ENCODE results near the gene POLR2J2. TPM values are rescaled to one million over a fixed set of nuclear protein-coding genes. Genes with fewer than 3 reads are reported as not detected.
"Not testable (repeated sequence)": the region's sequence is repeated elsewhere in the genome, so short reads cannot be mapped to it uniquely, and the experiment has no call there.

The POLR2J2 gene
- total and polyA plus RNA-seq, 2 experiments from 2014 or later: 5.0 to 32.6 TPM

DNA sequence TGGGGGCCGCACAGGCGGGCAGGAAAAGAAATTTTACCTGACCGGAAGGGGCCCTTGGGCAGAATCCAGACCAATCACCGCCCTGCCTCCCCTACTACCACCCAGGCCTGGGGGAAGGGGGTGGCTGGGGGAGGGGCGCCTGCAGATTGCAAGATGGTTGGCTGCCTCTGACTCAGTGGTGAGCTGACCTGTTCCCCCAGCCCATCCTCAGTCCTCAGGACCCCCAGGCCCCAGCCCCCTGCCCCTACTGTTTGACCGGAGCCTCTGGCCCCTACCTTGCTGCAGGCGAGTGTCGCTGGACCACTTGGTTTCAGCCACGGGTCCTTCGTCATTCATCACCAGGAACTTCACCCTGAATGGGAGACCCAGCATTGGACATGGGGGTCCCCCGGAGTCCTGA is 32.6 kb downstream of the POLR2J2 start:
- H3K27me3 ChIP-seq; H3K9me3 ChIP-seq (ENCODE audit: low read depth); H3K27ac ChIP-seq; H3K36me3 ChIP-seq; DNase-seq (ENCODE audit: low read depth in 1 of 2, low spot score in 1 of 2); H3K4me3 ChIP-seq; H3K4me1 ChIP-seq (ENCODE audit: low read depth): not testable (repeated sequence)

DNA sequence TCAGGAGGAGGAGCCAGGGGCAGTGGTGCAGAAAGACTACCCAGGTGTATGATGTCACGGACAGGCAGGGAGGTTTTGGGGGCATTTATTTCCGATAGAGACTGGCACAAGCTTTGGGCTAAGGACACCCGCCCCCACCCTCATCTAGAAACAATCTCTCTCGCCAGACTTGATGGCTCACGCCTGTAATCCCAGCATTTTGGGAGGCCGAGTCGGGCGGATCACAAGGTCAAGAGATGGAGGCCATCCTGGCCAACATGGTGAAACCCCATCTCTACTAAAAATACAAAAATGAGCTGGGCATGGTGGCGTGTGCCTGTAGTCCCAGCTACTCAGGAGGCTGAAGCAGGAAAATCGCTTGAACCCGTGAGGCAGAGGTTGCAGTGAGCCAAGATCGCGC is 34.5 kb downstream of the POLR2J2 start:
- H3K27ac ChIP-seq; H3K4me1 ChIP-seq (ENCODE audit: low read depth); DNase-seq (ENCODE audit: low read depth in 1 of 2, low spot score in 1 of 2); H3K36me3 ChIP-seq; H3K27me3 ChIP-seq; H3K4me3 ChIP-seq; H3K9me3 ChIP-seq (ENCODE audit: low read depth): not testable (repeated sequence)

DNA sequence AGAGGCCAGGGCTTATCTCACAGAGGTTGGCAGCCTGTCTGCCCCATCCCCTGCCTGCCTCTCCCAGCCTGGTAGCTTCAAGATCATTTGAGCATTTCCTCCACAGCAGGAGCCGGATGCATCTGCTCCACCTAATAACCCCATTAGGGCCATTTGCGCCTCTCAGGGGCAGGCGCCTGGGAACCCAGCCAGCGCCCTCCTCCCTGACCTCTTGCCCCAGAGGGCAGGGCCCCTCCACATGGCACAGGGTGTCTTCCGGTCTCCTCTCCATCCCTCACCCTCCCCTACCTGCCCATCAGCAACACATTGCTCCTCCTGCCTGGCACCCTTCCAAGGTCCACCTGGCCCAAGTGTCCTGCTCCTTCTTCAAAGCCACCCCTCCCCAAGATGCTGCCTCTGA is 36.1 kb downstream of the POLR2J2 start:
- H3K9me3 ChIP-seq (ENCODE audit: low read depth); DNase-seq (ENCODE audit: low read depth in 1 of 2, low spot score in 1 of 2); H3K27ac ChIP-seq; H3K4me1 ChIP-seq (ENCODE audit: low read depth); H3K36me3 ChIP-seq; H3K27me3 ChIP-seq; H3K4me3 ChIP-seq: not testable (repeated sequence)

DNA sequence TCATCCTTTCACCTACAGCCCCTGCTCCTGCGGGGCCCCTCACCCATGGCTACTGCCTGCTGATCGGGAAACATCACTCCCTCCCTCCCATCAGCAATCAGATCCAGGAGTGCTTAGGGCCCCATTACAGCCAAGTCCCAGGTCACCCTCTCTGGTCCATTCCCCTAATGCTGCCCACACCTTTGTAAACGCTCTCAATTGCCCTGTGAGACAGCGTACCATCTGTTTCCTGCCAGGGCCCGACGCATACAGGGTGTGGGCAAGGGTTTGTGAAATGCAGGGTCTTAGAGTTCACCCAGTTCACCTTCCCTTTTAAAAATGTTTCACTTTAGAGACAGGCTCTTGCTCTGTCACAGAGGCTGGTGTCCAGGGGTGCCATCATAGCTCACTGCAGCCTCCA is 37.2 kb downstream of the POLR2J2 start:
- DNase-seq (ENCODE audit: low read depth in 1 of 2, low spot score in 1 of 2); H3K9me3 ChIP-seq (ENCODE audit: low read depth); H3K27ac ChIP-seq; H3K4me3 ChIP-seq; H3K4me1 ChIP-seq (ENCODE audit: low read depth); H3K27me3 ChIP-seq; H3K36me3 ChIP-seq: not testable (repeated sequence)

DNA sequence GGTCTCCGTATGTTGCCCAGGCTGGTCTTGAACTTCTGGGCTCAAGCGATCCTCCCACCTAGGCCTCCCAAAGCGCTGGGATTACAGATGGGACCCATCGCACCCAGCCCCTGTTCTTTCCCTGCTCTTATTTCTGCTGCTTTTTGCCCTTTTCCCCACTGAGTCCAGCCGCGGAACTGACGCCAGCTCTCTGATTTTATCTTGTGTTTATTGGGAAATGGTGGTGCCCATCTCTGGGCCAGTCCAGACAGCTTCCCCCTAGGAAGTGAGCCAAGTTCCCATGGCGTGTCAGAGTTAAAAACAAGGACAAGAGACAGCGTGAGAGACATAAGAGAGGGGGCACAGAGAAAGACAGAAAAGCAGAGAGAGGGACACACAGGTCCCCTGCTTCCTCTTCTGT is 40.8 kb downstream of the POLR2J2 start:
- H3K27me3 ChIP-seq; H3K9me3 ChIP-seq (ENCODE audit: low read depth); DNase-seq (ENCODE audit: low read depth in 1 of 2, low spot score in 1 of 2); H3K4me1 ChIP-seq (ENCODE audit: low read depth); H3K4me3 ChIP-seq; H3K27ac ChIP-seq; H3K36me3 ChIP-seq: not testable (repeated sequence)

DNA sequence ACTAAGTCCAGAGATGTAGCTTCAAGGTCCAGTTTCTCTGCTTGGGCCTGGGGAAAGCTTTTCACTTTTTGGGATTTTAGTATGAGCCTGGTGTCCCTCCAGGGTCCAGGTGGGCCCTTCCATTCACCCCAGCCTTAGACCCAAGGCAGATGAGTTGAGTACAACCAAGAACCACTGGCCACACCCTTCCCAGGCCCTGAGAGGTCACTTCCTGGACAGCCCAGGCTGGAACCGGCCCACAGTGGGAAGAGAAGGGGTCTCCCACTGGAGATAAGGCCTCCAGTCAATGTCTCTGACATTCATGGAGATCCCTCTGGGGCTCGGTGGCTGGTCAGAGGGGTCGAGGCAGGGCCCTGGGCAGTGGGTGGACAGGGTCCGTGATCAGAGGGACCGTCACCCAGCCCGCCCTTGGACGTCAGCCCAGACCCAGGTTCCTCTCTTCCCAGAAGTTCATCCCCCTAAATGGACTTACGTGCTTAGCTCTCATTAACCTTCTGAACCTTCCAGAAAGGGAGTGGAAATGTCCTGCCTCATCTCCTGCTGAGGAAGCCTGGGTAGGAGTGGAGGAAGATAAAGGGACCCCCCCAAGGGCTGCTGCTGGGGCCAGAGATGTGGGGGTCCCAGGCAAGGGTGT is 44.1 kb downstream of the POLR2J2 start:
- not testable (repeated sequence) for H3K4me1 ChIP-seq (ENCODE audit: low read depth); H3K4me3 ChIP-seq; H3K27me3 ChIP-seq; H3K36me3 ChIP-seq; DNase-seq (ENCODE audit: low read depth in 1 of 2, low spot score in 1 of 2); H3K27ac ChIP-seq; H3K9me3 ChIP-seq (ENCODE audit: low read depth)

DNA sequence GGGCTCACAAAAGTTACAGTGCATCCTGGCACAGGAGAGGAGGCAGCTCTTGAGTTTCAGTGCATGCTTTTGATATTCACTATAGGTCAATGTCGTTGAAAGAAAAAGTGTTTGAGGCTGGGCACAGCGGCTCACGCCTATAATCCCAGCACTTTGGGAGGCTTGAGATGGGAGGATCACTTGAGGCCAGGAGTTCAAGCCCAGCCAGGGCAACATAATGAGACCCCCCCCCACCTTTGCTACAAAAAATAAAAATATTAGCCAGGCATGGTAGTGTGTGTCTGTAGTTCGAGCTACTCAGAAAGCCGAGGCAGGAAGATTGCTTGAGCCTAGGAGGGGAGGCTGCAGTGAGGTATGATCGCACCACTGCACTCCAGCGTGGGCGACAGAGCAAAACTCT is 53.3 kb downstream of the POLR2J2 start:
- H3K9me3 ChIP-seq (ENCODE audit: low read depth); H3K27ac ChIP-seq; H3K4me3 ChIP-seq; H3K4me1 ChIP-seq (ENCODE audit: low read depth); H3K27me3 ChIP-seq; DNase-seq (ENCODE audit: low read depth in 1 of 2, low spot score in 1 of 2); H3K36me3 ChIP-seq: not testable (repeated sequence)

DNA sequence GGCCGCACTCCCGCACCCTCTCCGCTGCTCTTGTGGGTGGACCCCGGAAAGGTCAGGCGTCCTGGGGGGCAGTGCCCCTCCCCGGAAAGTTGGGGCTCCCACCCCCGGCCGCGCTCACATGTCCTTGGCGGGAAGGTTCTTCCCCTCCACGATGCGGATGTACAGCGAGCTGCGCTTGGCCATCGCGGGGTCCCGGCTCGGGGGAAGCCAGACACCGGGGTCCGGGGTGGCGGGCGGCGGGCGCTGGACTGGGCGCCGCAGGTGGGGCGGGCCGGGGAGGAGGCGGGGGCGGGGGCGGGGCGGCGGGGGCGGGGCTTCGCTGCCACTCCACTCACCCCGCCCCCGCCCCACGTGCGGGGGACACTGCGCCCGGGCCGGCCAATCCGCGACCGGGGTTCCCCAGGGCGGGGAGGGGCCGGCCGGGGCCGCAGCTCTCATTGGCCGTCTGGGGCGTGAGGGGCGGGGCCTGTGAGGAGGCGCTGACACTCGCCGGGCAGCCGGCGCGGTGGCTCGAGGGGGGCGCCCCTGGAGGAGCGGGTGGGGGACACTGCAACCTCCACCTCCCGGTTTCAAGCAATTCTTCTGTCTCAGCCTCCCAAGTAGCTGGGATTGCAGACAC is 54.8 kb downstream of the POLR2J2 start, which contains the start of gene RASA4:
TSS of gene RASA4 (minus strand) at position 250 of the 619 bp plus-strand sequence. CDS start at position 183, 67 bp downstream.
- peak in 1 of 2 donors; percentile 67 for DNase-seq (ENCODE audit: low read depth in 1 of 2, low spot score in 1 of 2)
- H3K4me3 ChIP-seq: peak within 1 kb of the TSS; percentile 45
- not testable (repeated sequence) for H3K36me3 ChIP-seq

More for the DNA sequence above, 54.8 kb downstream of the POLR2J2 start, which contains the start of gene RASA4:
- not testable (repeated sequence) for H3K27ac ChIP-seq; H3K27me3 ChIP-seq; H3K9me3 ChIP-seq (ENCODE audit: low read depth); H3K4me1 ChIP-seq (ENCODE audit: low read depth)

Other genes starting within 250 kb of the POLR2J2 start
- 20.4 and 31.0 TPM in 2 replicates for gene ORAI2, start 238.1 kb downstream of the POLR2J2 start, total RNA-seq
- gene ORAI2, start 238.1 kb downstream of the POLR2J2 start, polyA plus RNA-seq: 23.0 and 25.5 TPM in 2 replicates
- gene ALKBH4, start 206.8 kb downstream of the POLR2J2 start, total RNA-seq: 31.8 and 82.4 TPM in 2 replicates
- 26.7 and 31.7 TPM in 2 replicates for gene ALKBH4, start 206.8 kb downstream of the POLR2J2 start, polyA plus RNA-seq
- 34.9 and 46.0 TPM in 2 replicates for gene LRWD1, start 206.7 kb downstream of the POLR2J2 start, total RNA-seq
- 26.8 and 27.6 TPM in 2 replicates for gene LRWD1, start 206.7 kb downstream of the POLR2J2 start, polyA plus RNA-seq
- gene POLR2J, start 192.7 kb downstream of the POLR2J2 start, total RNA-seq: 31.8 and 65.3 TPM in 2 replicates
- 92.3 and 121 TPM in 2 replicates for gene POLR2J, start 192.7 kb downstream of the POLR2J2 start, polyA plus RNA-seq
- 4.7 and 15.1 TPM in 2 replicates for gene RASA4B, start 153.9 kb downstream of the POLR2J2 start, total RNA-seq
- gene RASA4B, start 153.9 kb downstream of the POLR2J2 start, polyA plus RNA-seq: 8.5 and 15.1 TPM in 2 replicates
- 10.0 and 23.9 TPM in 2 replicates for gene UPK3BL2, start 128.0 kb downstream of the POLR2J2 start, total RNA-seq
- gene UPK3BL2, start 128.0 kb downstream of the POLR2J2 start, polyA plus RNA-seq: 29.7 and 31.2 TPM in 2 replicates
- not detected in 2 replicates for gene SPDYE2, start 120.4 kb downstream of the POLR2J2 start, total RNA-seq
- gene SPDYE2, start 120.4 kb downstream of the POLR2J2 start, polyA plus RNA-seq: 8.5 and 12.5 TPM in 2 replicates
- gene POLR2J3, start 99.1 kb downstream of the POLR2J2 start, total RNA-seq: 21.5 and 50.3 TPM in 2 replicates
- 152 and 153 TPM in 2 replicates for gene POLR2J3, start 99.1 kb downstream of the POLR2J2 start, polyA plus RNA-seq
- gene RASA4, start 54.9 kb downstream of the POLR2J2 start, total RNA-seq: 11.7 and 37.1 TPM in 2 replicates
- gene RASA4, start 54.9 kb downstream of the POLR2J2 start, polyA plus RNA-seq: 15.1 and 53.1 TPM in 2 replicates
- gene UPK3BL1, start 28.9 kb downstream of the POLR2J2 start, total RNA-seq: 59.0 and 72.5 TPM in 2 replicates
- 59.4 and 60.5 TPM in 2 replicates for gene UPK3BL1, start 28.9 kb downstream of the POLR2J2 start, polyA plus RNA-seq
- not detected in 2 replicates for gene SPDYE2B, start 21.3 kb downstream of the POLR2J2 start, total RNA-seq
- gene SPDYE2B, start 21.3 kb downstream of the POLR2J2 start, polyA plus RNA-seq: 0.43 and 0.72 TPM in 2 replicates
- gene FAM185A, start 77.3 kb upstream of the POLR2J2 start, total RNA-seq: 14.9 and 32.4 TPM in 2 replicates
- gene FAM185A, start 77.3 kb upstream of the POLR2J2 start, polyA plus RNA-seq: 10.5 and 12.1 TPM in 2 replicates
- 5.7 and 9.7 TPM in 2 replicates for gene LRRC17, start 241.3 kb upstream of the POLR2J2 start, total RNA-seq
- gene LRRC17, start 241.3 kb upstream of the POLR2J2 start, polyA plus RNA-seq: 4.3 and 8.0 TPM in 2 replicates

Measured in cardiac muscle cell (in vitro differentiated cells and primary cell).